ENCODE measurements around the gene SEPTIN6. TPM values are rescaled to one million over a fixed set of nuclear protein-coding genes. Genes with fewer than 3 reads are reported as not detected.

The SEPTIN6 gene
- total and polyA plus RNA-seq, 10 donors, result 45.1 to 139 (median 97.3) TPM

DNA sequence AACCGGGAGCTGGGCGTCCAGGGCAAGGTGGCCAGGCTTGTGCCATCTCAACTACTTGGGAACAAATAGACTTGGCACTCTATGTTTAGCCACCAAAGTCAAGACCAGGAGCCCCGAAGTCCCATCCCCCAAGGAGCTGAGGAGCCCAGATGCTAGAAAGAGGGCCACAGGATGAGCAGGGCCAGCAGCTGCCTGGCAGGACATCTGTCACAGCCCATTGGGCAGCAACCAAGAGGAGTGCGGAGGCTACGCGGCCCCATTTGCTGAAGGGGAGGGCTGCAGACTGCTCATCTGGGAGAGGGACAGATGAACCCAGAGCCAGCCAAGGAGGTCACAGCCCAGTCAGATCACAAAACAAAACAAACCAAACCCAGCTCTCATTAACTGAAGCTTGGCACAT lies 42.5 kb upstream of the SEPTIN6 start:
- intact Hi-C loops (cut with DNase I; ENCODE audit: low total_unique reads), result no loop called here
- Histone ChIP-seq H3K27me3 (replicated peaks in 1 of 7) (no peaks in the 10 kb centered on the region), H3K4me1 (peaks cover 0 to 5% (median 0%) of the 10 kb centered on the region in 6 donors), H3K4me3 (no peak overlapping the region), H3K9me3 (no peaks in the 10 kb centered on the region), H3K36me3 (no peaks in the 10 kb centered on the region), H3K27ac (no peak overlapping the region)
- peak; percentile 59 for DNase-seq
- 78 to 100% (median 80%) methylated on average over 1 to 6 of the region's 6 CpGs for WGBS, 5 donors
- no peak for TF ChIP-seq POLR2A (IDR thresholded peaks at IDR 0.05)
- no peak for TF ChIP-seq POLR2AphosphoS5 (IDR thresholded peaks at IDR 0.05)
- no peak for TF ChIP-seq CTCF (IDR thresholded peaks at IDR 0.05 in 8 of 11, conservative IDR thresholded peaks at IDR 0.05 in 3 of 11)

DNA sequence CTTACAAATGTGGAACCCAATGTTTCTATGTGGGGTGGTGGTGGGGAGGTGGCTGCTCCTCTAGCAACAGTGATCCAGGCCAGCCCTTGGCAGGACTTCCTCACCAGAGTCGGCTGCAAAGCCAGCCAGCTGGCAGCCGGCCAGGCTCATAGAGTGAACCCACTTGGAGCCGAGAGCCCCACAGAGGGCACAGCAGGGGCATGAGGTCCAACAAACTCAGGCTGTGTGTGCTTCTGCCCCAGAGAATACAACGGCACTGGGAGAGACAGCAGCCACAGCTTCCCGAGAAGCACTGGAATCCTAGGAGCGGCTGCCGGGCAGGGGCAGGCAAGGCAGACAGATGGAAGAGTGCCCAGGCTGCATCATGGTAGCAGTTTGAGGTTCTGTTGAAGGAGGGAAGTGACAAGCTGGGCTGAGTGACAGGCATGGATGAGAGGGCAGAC lies 42.0 kb upstream of the SEPTIN6 start:
- Histone ChIP-seq H3K9me3 (no peaks in the 10 kb centered on the region), H3K4me3 (no peak overlapping the region), H3K4me1 (peaks cover 0 to 5% (median 2%) of the 10 kb centered on the region in 6 donors), H3K27ac (peak overlapping the region in 1 of 8 donors; percentile 13), H3K27me3 (replicated peaks in 1 of 7) (no peaks in the 10 kb centered on the region), H3K36me3 (no peaks in the 10 kb centered on the region)
- TF ChIP-seq POLR2A (IDR thresholded peaks at IDR 0.05), result no peak
- TF ChIP-seq CTCF (IDR thresholded peaks at IDR 0.05 in 8 of 11, conservative IDR thresholded peaks at IDR 0.05 in 3 of 11), result no peak
- peak in 1 of 3 donors; percentile 29 for TF ChIP-seq POLR2AphosphoS5 (IDR thresholded peaks at IDR 0.05)
- DNase-seq, result peak; percentile 79
- intact Hi-C loops (cut with DNase I; ENCODE audit: low total_unique reads), result loop anchor here (5.0 kb wide), 1 partner anchor 123 kb away; no protein-coding TSS in a partner anchor
- 23 to 61% (median 50%) methylated on average over 5 to 7 of the region's 7 CpGs for WGBS, 5 donors

DNA sequence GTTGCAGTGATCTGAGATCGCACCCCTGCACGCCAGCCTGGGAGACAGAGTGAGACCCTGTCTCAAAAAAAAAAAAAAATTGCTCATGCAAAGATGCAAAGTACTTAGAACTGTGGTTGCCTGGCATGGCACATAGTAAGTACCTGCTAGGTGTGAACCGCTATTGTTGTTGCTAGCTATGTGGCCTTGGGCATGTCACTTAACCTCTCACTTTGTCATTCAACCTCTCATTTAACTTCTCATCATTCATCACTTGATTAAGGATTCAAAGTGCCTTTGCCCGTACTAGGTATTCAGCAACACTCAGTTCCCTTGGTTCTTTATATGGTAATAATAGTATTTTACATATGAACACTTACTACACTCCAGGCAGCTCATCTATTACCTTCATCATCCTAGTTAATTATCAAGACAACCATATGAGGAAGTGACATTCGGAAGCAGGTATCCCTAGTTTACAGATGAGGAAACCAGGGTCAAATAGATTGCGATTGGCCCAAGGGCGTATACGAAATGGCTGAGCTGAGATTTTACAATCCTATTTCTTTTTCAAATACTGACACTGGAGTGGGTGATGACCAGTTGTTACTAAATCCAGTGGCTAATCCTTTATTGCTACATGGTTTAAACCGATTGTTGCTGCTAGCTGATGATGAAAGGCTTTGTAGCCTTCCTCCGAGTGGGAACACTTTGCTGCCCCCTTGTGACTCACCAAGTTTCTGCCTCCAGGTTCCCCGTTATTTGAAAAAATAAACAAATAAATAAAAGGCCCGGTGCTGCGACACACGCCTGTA lies 36.6 kb upstream of the SEPTIN6 start:
- peak overlapping the region in 1 of 8 donors; percentile 21 for H3K4me3 ChIP-seq
- no peaks in the 10 kb centered on the region for H3K9me3 ChIP-seq
- H3K27ac ChIP-seq, result no peak overlapping the region
- H3K4me1 ChIP-seq, result peaks cover 0 to 10% (median 3%) of the 10 kb centered on the region in 6 donors
- H3K27me3 ChIP-seq (replicated peaks in 1 of 7), result no peaks in the 10 kb centered on the region
- no peaks in the 10 kb centered on the region for H3K36me3 ChIP-seq
- WGBS, 5 donors, result 29 to 42% (median 31%) methylated on average over 12 to 14 of the region's 14 CpGs
- peak; percentile 76 for DNase-seq
- TF ChIP-seq POLR2AphosphoS5 (IDR thresholded peaks at IDR 0.05) (peak in 1 of 3 donors; percentile 43), CTCF (IDR thresholded peaks at IDR 0.05 in 8 of 11, conservative IDR thresholded peaks at IDR 0.05 in 3 of 11) (peak; percentile 24 to 76 (median 68)), POLR2A (IDR thresholded peaks at IDR 0.05) (no peak)
- intact Hi-C loops (cut with DNase I; ENCODE audit: low total_unique reads), result loop anchor here (5.0 kb wide), 2 partner anchors 117 to 212 kb away; no protein-coding TSS in a partner anchor

DNA sequence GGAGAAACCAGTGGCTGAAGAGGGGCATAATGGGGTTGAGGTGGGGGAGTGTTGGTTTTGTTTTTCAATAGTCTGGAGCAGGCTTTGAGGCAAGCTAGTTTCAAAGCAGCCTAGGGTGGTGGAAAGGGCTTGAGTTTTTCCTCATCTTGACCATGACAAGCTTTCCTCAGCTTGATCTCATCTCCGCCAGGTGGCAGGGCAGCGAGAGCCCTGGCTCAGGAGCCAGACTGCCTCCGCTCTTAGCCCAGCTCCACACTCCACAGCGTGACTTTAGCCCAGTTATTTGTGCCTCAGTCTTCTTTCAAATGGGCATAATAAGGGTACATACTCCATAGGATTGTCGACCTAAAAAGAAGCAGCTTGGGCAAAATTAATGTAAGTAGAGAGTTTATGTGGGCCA lies 35.5 kb upstream of the SEPTIN6 start:
- intact Hi-C loops (cut with DNase I; ENCODE audit: low total_unique reads), result loop anchor here (5.0 kb wide), 1 partner anchor 211 kb away; no protein-coding TSS in a partner anchor
- H3K36me3 ChIP-seq, result no peaks in the 10 kb centered on the region
- no peak overlapping the region for H3K4me3 ChIP-seq
- TF ChIP-seq POLR2A (IDR thresholded peaks at IDR 0.05), result no peak
- DNase-seq, result peak; percentile 40
- H3K4me1 ChIP-seq, result peaks cover 0 to 10% (median 3%) of the 10 kb centered on the region in 6 donors
- WGBS, 5 donors, result 56 to 94% (median 68%) methylated on average over 4 to 5 of the region's 5 CpGs
- H3K9me3 ChIP-seq, result no peaks in the 10 kb centered on the region
- H3K27ac ChIP-seq, result no peak overlapping the region
- no peaks in the 10 kb centered on the region for H3K27me3 ChIP-seq (replicated peaks in 1 of 7)
